GM18870 (cell line): ENCODE data around the gene SWT1.
"Not testable (repeated sequence)": the region's sequence is repeated elsewhere in the genome, so short reads cannot be mapped to it uniquely, and the experiment has no call there.

Experiments used
- ATAC-seq: cut with Tn5 transposase; IDR thresholded peaks from one replicate; pipeline ENCODE4 v1.9.1; 2021; ENCODE audit warnings: moderate library complexity; ENCODE audit not compliant: unreplicated experiment

SWT1 gene

GRCh38 chr1:185318431-185319138, 161.6 kb downstream of the SWT1 start:
- ATAC-seq: no peak

DNA sequence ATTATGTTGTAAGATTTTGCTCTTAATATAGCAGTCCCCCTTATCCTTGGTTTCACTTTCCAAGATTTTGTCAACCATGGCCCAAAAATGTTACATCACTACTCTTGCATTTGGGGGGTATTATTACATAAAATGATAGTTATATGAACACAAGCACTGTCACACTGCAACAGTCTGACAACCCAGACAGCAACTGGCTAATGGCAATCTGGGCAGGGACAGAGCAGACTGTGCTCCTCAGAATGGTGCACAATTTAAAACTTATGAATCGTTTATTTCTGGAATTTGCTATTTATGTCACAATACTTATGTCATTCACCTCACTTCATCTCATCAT, 162.1 kb downstream of the SWT1 start:
- ATAC-seq: no peak

GRCh38 chr1:185321104-185321503, 164.1 kb downstream of the SWT1 start:
- ATAC-seq: not testable (repeated sequence)

GRCh38 chr1:185321653-185322221, 164.8 kb downstream of the SWT1 start:
- ATAC-seq: not testable (repeated sequence)

DNA sequence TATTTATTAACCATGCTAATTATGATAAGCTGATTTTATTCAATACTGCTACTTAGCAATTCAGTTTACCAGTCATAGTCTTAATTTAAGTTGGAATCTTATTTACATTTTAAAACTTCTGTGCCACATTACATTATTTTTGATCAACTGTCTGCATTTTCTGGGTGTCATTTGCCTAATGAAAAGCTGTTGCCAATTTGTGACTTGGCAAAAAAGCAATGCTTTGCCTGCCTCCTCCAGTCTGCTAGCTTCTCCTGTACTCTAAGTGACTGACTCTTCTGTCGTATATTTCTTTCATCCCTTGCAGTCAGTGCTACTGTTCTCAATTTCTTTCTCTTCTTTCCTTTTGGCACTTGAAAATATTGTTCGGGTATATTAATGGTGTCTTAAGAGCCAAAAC, 165.7 kb downstream of the SWT1 start:
- no peak for ATAC-seq

GRCh38 chr1:185324118-185324517, 167.2 kb downstream of the SWT1 start:
- ATAC-seq: no peak

DNA sequence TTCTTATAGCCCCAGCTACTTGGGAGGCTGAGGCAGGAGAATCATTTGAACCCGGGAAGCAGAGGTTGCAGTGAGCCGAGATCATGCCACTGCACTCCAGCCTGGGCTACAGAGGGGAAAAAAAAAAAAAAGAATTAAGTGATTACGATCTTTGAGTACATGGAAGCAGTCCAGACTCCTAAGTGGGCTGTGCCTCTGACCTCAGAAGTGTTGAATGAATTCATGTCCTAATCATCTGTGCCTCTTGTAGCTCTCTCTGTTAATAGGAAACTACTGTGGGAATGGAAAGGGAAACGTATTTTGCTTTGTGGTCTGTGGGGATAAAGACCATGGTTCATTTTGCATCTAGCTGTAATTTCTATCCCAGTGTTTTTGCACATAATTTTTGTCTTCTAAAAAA, 168.4 kb downstream of the SWT1 start:
- no peak for ATAC-seq

DNA sequence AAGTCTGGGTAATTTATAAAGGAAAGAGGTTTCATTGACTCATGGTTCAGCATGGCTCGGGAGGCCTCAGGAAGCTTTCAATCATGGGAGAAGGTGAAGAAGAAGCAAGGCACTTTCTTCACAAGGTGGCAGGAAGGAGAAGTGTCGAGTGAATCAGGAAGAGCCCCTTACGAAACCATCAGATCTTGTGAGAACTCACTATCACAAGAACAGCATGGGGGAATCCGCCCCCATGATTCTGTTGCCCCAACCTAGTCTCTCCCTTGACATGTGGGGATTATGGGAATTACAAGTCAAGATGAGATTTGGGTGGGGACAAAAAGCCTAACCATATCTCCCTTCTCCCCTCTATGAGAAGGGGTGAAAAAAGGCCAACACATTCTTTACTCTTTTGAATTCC, 171.3 kb downstream of the SWT1 start:
- no peak for ATAC-seq

- ATAC-seq: no peak
These were observed 177.2 kb downstream of the SWT1 start for GRCh38 chr1:185334182-185334581.

DNA sequence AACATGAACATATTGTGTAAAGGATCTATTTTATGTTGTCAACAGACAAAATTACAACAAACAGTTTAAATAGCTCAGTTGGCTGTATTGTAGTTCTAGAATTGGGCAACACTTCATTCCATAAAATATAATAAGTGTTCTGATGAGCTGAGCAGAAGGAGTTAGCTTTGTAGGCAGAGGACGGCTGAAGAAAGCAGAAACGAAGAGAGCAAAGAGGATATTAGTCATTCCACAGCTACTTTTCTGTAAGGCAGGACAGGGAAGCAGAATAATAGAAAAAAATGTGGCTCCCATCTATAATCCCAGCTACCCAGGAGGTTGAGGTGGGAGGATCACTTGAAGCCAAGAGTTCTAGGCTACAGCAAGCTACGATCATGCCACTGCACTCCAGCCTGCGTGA, 180.3 kb downstream of the SWT1 start:
- no peak for ATAC-seq

- peak; percentile 96 for ATAC-seq
These were observed 182.0 kb downstream of the SWT1 start for GRCh38 chr1:185338719-185339622.

DNA sequence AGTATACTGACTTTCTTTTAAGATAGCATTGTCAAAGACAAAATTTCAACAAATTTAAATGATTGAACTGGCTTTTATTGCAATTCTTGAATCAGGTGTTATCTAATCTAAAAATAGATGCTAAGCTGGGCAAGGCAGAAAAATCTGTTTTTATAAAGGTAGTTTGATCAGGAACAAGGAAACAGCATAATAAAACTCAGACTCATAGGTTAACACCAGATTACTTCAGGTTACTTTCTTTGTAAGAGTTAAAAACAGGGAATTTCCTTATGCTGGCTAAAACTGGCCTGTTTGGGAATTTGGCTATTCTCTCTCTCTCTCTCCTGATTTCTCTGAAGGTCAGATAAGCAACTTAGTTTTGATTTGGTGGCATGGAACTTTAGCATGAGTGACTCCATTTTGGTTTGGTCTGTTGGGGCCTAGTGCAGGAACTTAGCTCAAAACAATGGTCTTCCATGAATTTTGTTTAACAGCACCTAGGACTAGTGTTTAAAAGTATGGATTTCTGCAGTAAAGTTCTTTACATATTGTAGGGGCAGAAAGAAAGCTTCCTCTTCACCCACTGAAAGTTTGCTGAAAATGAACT, 184.3 kb downstream of the SWT1 start:
- no peak for ATAC-seq
